Naive thymus-derived CD4-positive, alpha-beta T cell (primary cell): Measurements from ENCODE around the gene ZNF575. TPM values are rescaled to one million over a fixed set of nuclear protein-coding genes. Genes with fewer than 3 reads are reported as not detected.

Experiments used
- ATAC-seq: fragments of 150-1000 bp; cut with Tn5 transposase; 2 replicates; pipeline ENCODE4 v1.10.0; 2021; ENCODE audit warnings: mild to moderate bottlenecking, moderate library complexity
- CTCF ChIA-PET: fragments of 350-600 bp; sonication (Branson Sonifier 250); formaldehyde crosslinking; loops from one replicate; lab custom pipeline; 2021; ENCODE audit warnings: antibody characterized with exemption; lab: Charles Lee
- POLR2A ChIA-PET: fragments of 350-600 bp; sonication (Branson Sonifier 250); formaldehyde crosslinking; loops from one replicate; lab custom pipeline; 2021; ENCODE audit warnings: antibody characterized with exemption, inconsistent platforms; lab: Charles Lee
- DNase-seq, 9 donors: peaks; one replicate each; pipeline versions ENCODE4 v3.0.0 to v3.0.0-alpha.2; 2020 to 2022; ENCODE audit warnings: mixed read lengths in 1 of 9
- H3K27ac ChIP-seq: one replicate; pipeline ENCODE4 v1.7.0; 2013; ENCODE audit warnings: mild to moderate bottlenecking, low read depth, low read length, moderate library complexity
- H3K27me3 ChIP-seq, 2 donors: one replicate each; pipeline ENCODE4 v1.7.0; 2013; ENCODE audit warnings: low read length in 2 of 2, mild to moderate bottlenecking in 2 of 2, moderate library complexity in 2 of 2; ENCODE audit not compliant: control insufficient read depth in 2 of 2, insufficient read depth in 2 of 2
- H3K36me3 ChIP-seq, 3 experiments: 1 replicate in 2 of 3; 2 replicates in 1 of 3; pipeline ENCODE4 v1.7.0; 2013; ENCODE audit warnings: low read length in 3 of 3, mild to moderate bottlenecking in 3 of 3, moderate library complexity in 1 of 3; ENCODE audit not compliant: insufficient read depth in 3 of 3, control insufficient read depth in 2 of 3
- H3K4me1 ChIP-seq, 2 donors: one replicate each; pipeline ENCODE4 v1.7.0; 2013; ENCODE audit warnings: low read length in 2 of 2, mild to moderate bottlenecking in 2 of 2, moderate library complexity in 1 of 2; ENCODE audit not compliant: control insufficient read depth in 2 of 2, insufficient read depth in 2 of 2
- H3K4me3 ChIP-seq: 2 replicates; pipeline ENCODE4 v1.7.0; 2013; ENCODE audit warnings: mild to moderate bottlenecking, low read length
- H3K9me3 ChIP-seq, 3 experiments: 1 replicate in 2 of 3; 2 replicates in 1 of 3; pipeline ENCODE4 v1.7.0; 2013; ENCODE audit warnings: low read length in 3 of 3; ENCODE audit not compliant: control insufficient read depth in 2 of 3
- H3K27ac Mint-ChIP-seq, 9 donors: one replicate each; pipeline ENCODE4 v1.8.0; 2020 to 2022; ENCODE audit warnings: mixed read lengths in 9 of 9, mild to moderate bottlenecking in 8 of 9, moderate library complexity in 5 of 9, inconsistent platforms in 2 of 9
- H3K27me3 Mint-ChIP-seq, 5 donors: one replicate each; pipeline ENCODE4 v1.8.0; 2021 to 2022; ENCODE audit warnings: mixed read lengths in 5 of 5, mild to moderate bottlenecking in 1 of 5
- H3K36me3 Mint-ChIP-seq, 5 donors: one replicate each; pipeline ENCODE4 v1.8.0; 2020 to 2022; ENCODE audit warnings: mixed read lengths in 5 of 5, mild to moderate bottlenecking in 3 of 5, inconsistent platforms in 1 of 5
- H3K4me1 Mint-ChIP-seq, 7 donors: one replicate each; pipeline ENCODE4 v1.8.0; 2020 to 2022; ENCODE audit warnings: mixed read lengths in 7 of 7, mild to moderate bottlenecking in 3 of 7, inconsistent platforms in 1 of 7
- H3K4me3 Mint-ChIP-seq, 10 donors: one replicate each; pipeline ENCODE4 v1.8.0; 2020 to 2022; ENCODE audit warnings: mild to moderate bottlenecking in 10 of 10, mixed read lengths in 10 of 10, moderate library complexity in 6 of 10, inconsistent platforms in 2 of 10
- H3K9me3 Mint-ChIP-seq, 11 donors: one replicate each; pipeline ENCODE4 v1.8.0; 2020 to 2022; ENCODE audit warnings: mixed read lengths in 11 of 11, mild to moderate bottlenecking in 4 of 11, inconsistent platforms in 1 of 11, moderate library complexity in 1 of 11
- intact Hi-C, 2 donors: fragments of 100-400 bp; cut with micrococcal nuclease; formaldehyde crosslinking; loops; one replicate each; pipeline ENCODE4 v1.15.1; 2023
- polyA plus RNA-seq, 2 donors: library from polyadenylated mRNA; unstranded; fragments of 300-500 nt; fragmentation: Illumina TruSeq; gene quantifications; one replicate each; pipeline ENCODE4 v1.2.3, GENCODE V29; 2021
- total RNA-seq, 6 experiments: library from RNA in 5 of 6; stranded (reverse) in 5 of 6; gene quantifications; 1 replicate in 5 of 6; 2 replicates in 1 of 6; pipeline ENCODE4 v1.2.3 and lab custom pipeline; 2021 to 2026

Gene ZNF575
- 10 to 100 TPM in 2 of 5 experiments, 1 to 10 TPM in 3; 4.5 to 10.7 (median 5.6) TPM for total RNA-seq
- 1 to 10 TPM; 2.7 to 3.5 TPM for polyA plus RNA-seq
- 1.7 reads per million, percentile 7 among the genes with 10 or more reads in this experiment for total RNA-seq (lab: John Stamatoyannopoulos, UW)

- intact Hi-C loops = loop anchor here (1.0 to 2.0 kb wide), 9 partner anchors 8 to 136 kb away; partner anchors contain the start of genes PHLDB3 (in 2 of the 2), PINLYP (in 2 of the 2), XRCC1 (in 2 of the 2) and IRGQ (in 1 of the 2)
- Mint-ChIP-seq H3K4me3 (peak within 1 kb of the TSS; percentile 88 to 98 (median 95)), H3K36me3 (peaks cover 0 to 7% (median 4%) of the 10 kb centered on the region in 5 donors), H3K9me3 (no peaks in the 10 kb centered on the region), H3K27me3 (no peaks in the 10 kb centered on the region), H3K4me1 (peaks cover 5 to 27% (median 18%) of the 10 kb centered on the region in 7 donors), H3K27ac (peak within 1 kb of the TSS; percentile 90 to 98 (median 95))
- peaks cover 0 to 2% (median 0%) of the 10 kb centered on the region in 3 experiments for H3K36me3 ChIP-seq
- POLR2A ChIA-PET = interaction anchor here (0.6 to 5.0 kb wide), 24 partner anchors 8 to 136 kb away, joined by 3 to 30 read pairs (median 5); partner anchors contain the start of genes IRGQ, PHLDB3, XRCC1 and ZNF576
- CTCF ChIA-PET = interaction anchor here (0.6 to 2.3 kb wide), 8 partner anchors 13 to 97 kb away, joined by 3 to 20 read pairs (median 4); no protein-coding TSS in a partner anchor
- H3K27ac ChIP-seq = peak within 1 kb of the TSS; percentile 68
- H3K4me1 ChIP-seq = peaks cover 12 to 14% of the 10 kb centered on the region in 2 donors
- ATAC-seq = peak; percentile 64
- no peaks in the 10 kb centered on the region for H3K27me3 ChIP-seq
- H3K9me3 ChIP-seq = no peaks in the 10 kb centered on the region
- peak within 1 kb of the TSS; percentile 98 for H3K4me3 ChIP-seq
- DNase-seq = peak; percentile 61 to 91 (median 87)
These were observed at the start of gene ZNF575 for GRCh38 chr19:43532962-43533545. TSS of gene ZNF575 (plus strand) at chr19:43533188. CDS start at chr19:43534423, 1,235 bp downstream.

- H3K4me3 Mint-ChIP-seq = no peak overlapping the region
- Histone ChIP-seq H3K4me1 (no peaks in the 10 kb centered on the region), H3K4me3 (no peak overlapping the region), H3K27ac (no peak overlapping the region), H3K27me3 (no peaks in the 10 kb centered on the region), H3K36me3 (peaks cover 0 to 13% (median 0%) of the 10 kb centered on the region in 3 experiments), H3K9me3 (no peaks in the 10 kb centered on the region)
- peak overlapping the region in 1 of 9 donors; percentile 8 for H3K27ac Mint-ChIP-seq
- ChIA-PET CTCF (interaction anchor here (1.0 kb wide), 2 partner anchors 41 to 52 kb away, joined by 3 to 4 read pairs; no protein-coding TSS in a partner anchor), POLR2A (interaction anchor here (1.0 to 1.7 kb wide), 2 partner anchors 12 to 21 kb away, joined by 3 to 7 read pairs; partner anchors contain the start of gene PHLDB3)
- no peak for DNase-seq
- intact Hi-C loops = no loop called here
- H3K9me3 Mint-ChIP-seq = no peaks in the 10 kb centered on the region
- no peaks in the 10 kb centered on the region for H3K27me3 Mint-ChIP-seq
- H3K36me3 Mint-ChIP-seq = peaks cover 0 to 18% (median 0%) of the 10 kb centered on the region in 5 donors
- peaks cover 0 to 2% (median 0%) of the 10 kb centered on the region in 7 donors for H3K4me1 Mint-ChIP-seq
- ATAC-seq = no peak
These were observed 49.7 kb upstream of the ZNF575 start for GRCh38 chr19:43483281-43483680.

GRCh38 chr19:43485951-43486350 lies 47.0 kb upstream of the ZNF575 start:
- H3K27ac ChIP-seq = no peak overlapping the region
- H3K36me3 ChIP-seq = peaks cover 0 to 10% (median 0%) of the 10 kb centered on the region in 3 experiments
- H3K27me3 Mint-ChIP-seq = no peaks in the 10 kb centered on the region
- no peak for DNase-seq
- no peak overlapping the region for H3K27ac Mint-ChIP-seq
- H3K9me3 Mint-ChIP-seq = no peaks in the 10 kb centered on the region
- H3K36me3 Mint-ChIP-seq = peaks cover 0 to 11% (median 0%) of the 10 kb centered on the region in 5 donors
- H3K4me1 ChIP-seq = no peaks in the 10 kb centered on the region
- POLR2A ChIA-PET = interaction anchor here (1.2 kb wide), 1 partner anchor 16 kb away, joined by 5 read pairs; no protein-coding TSS in a partner anchor
- ATAC-seq = no peak
- no peak overlapping the region for H3K4me3 Mint-ChIP-seq
- no peaks in the 10 kb centered on the region for H3K27me3 ChIP-seq
- CTCF ChIA-PET = no interaction called here
- no peak overlapping the region for H3K4me3 ChIP-seq
- H3K9me3 ChIP-seq = no peaks in the 10 kb centered on the region
- peaks cover 0 to 13% (median 6%) of the 10 kb centered on the region in 7 donors for H3K4me1 Mint-ChIP-seq
- intact Hi-C loops = no loop called here

- no peaks in the 10 kb centered on the region for H3K27me3 Mint-ChIP-seq
- H3K36me3 Mint-ChIP-seq = peaks cover 0 to 11% (median 0%) of the 10 kb centered on the region in 5 donors
These were observed 46.6 kb upstream of the ZNF575 start for GRCh38 chr19:43486412-43486811.

GRCh38 chr19:43488179-43488578 lies 44.8 kb upstream of the ZNF575 start:
- Histone ChIP-seq H3K4me3 (no peak overlapping the region), H3K36me3 (peaks cover 0 to 14% (median 0%) of the 10 kb centered on the region in 3 experiments), H3K27me3 (no peaks in the 10 kb centered on the region), H3K9me3 (no peaks in the 10 kb centered on the region), H3K27ac (no peak overlapping the region), H3K4me1 (no peaks in the 10 kb centered on the region)
- ATAC-seq (no peak), DNase-seq (no peak)
- Mint-ChIP-seq H3K4me3 (no peak overlapping the region), H3K27ac (no peak overlapping the region), H3K36me3 (no peaks in the 10 kb centered on the region), H3K9me3 (no peaks in the 10 kb centered on the region), H3K4me1 (peaks cover 0 to 13% (median 6%) of the 10 kb centered on the region in 7 donors), H3K27me3 (no peaks in the 10 kb centered on the region)
- intact Hi-C loops = no loop called here
- ChIA-PET POLR2A (no interaction called here), CTCF (interaction anchor here (0.7 kb wide), 1 partner anchor 25 kb away, joined by 4 read pairs; no protein-coding TSS in a partner anchor)

More at GRCh38 chr19:43486412-43486811, 46.6 kb upstream of the ZNF575 start:
- Mint-ChIP-seq H3K9me3 (no peaks in the 10 kb centered on the region), H3K4me1 (peaks cover 0 to 13% (median 6%) of the 10 kb centered on the region in 7 donors), H3K4me3 (no peak overlapping the region), H3K27ac (no peak overlapping the region)
- DNase-seq (no peak), ATAC-seq (no peak)
- no peaks in the 10 kb centered on the region for H3K9me3 ChIP-seq
- peaks cover 0 to 10% (median 0%) of the 10 kb centered on the region in 3 experiments for H3K36me3 ChIP-seq
- no peaks in the 10 kb centered on the region for H3K27me3 ChIP-seq
- ChIA-PET CTCF (no interaction called here), POLR2A (interaction anchor here (0.6 to 1.2 kb wide), 2 partner anchors 16 to 21 kb away, joined by 3 to 5 read pairs; partner anchors contain the start of gene LYPD3)
- H3K27ac ChIP-seq = no peak overlapping the region
- intact Hi-C loops = no loop called here
- H3K4me1 ChIP-seq = no peaks in the 10 kb centered on the region
- H3K4me3 ChIP-seq = no peak overlapping the region

GRCh38 chr19:43489310-43489709 lies 43.7 kb upstream of the ZNF575 start:
- Mint-ChIP-seq H3K4me3 (no peak overlapping the region), H3K27ac (peak overlapping the region in 6 of 9 donors; percentile 39 to 88 (median 62)), H3K9me3 (no peaks in the 10 kb centered on the region), H3K27me3 (no peaks in the 10 kb centered on the region), H3K36me3 (no peaks in the 10 kb centered on the region), H3K4me1 (peaks cover 0 to 13% (median 6%) of the 10 kb centered on the region in 7 donors)
- CTCF ChIA-PET = no interaction called here
- Histone ChIP-seq H3K4me3 (no peak overlapping the region), H3K36me3 (peaks cover 0 to 17% (median 0%) of the 10 kb centered on the region in 3 experiments), H3K9me3 (no peaks in the 10 kb centered on the region), H3K27ac (peak overlapping the region; percentile 7), H3K4me1 (no peaks in the 10 kb centered on the region), H3K27me3 (no peaks in the 10 kb centered on the region)
- intact Hi-C loops = no loop called here
- POLR2A ChIA-PET = interaction anchor here (0.6 to 0.7 kb wide), 2 partner anchors 26 to 164 kb away, joined by 3 read pairs; no protein-coding TSS in a partner anchor
- no peak for DNase-seq
- ATAC-seq = no peak
